Left ventricle myocardium superior (tissue), 1 donor: Measurements from ENCODE around the gene TMOD1. TPM values are rescaled to one million over a fixed set of nuclear protein-coding genes. Genes with fewer than 3 reads are reported as not detected.
A peak's percentile ranks its signal among the peaks of the same experiment; 100 is the strongest.

Experiments used
- ATAC-seq: fragments of 200-7000 bp; cut with Tn5 transposase; one replicate; pipeline ENCODE4 v1.9.1; 2020; ENCODE audit warnings: mild to moderate bottlenecking, moderate library complexity
- DNase-seq: peaks from one replicate; pipeline ENCODE4 v3.0.0-alpha.2; 2020
- intact Hi-C: fragments of 100-400 bp; cut with micrococcal nuclease; formaldehyde crosslinking; loops from one replicate; pipeline ENCODE4 v1.11.0; 2022
- total RNA-seq: library from RNA; stranded (reverse); fragmentation: NEBNext Ultra II Directional; extraction: Animal tissue kit (Norgen Biotek cat#: 25700); gene quantifications from one replicate; pipeline ENCODE4 v1.2.1, GENCODE V29; 2021
- donor health status: DM: no; HTN: yes; CAD: no; lungs with severe emphysema.

The TMOD1 gene
- total RNA-seq, 1 donor from 2014 or later, result 205 TPM

- intact Hi-C loops, result loop anchor here (10.0 kb wide), 1 partner anchor 56 kb away; the partner anchor contains the start of gene XPA
- ATAC-seq (no peak), DNase-seq (no peak)
Observed at GRCh38 chr9:97638666-97639065, 137.2 kb downstream of the TMOD1 start.

- ATAC-seq (peak; percentile 37), DNase-seq (no peak)
- intact Hi-C loops, result no loop called here
Observed at GRCh38 chr9:97640325-97640724, 138.9 kb downstream of the TMOD1 start.

- no peak for ATAC-seq
- DNase-seq, result no peak
- intact Hi-C loops, result no loop called here
Observed at GRCh38 chr9:97645720-97646119, 144.3 kb downstream of the TMOD1 start.

GRCh38 chr9:97647996-97648395 lies 146.5 kb downstream of the TMOD1 start:
- intact Hi-C loops, result no loop called here
- DNase-seq (no peak), ATAC-seq (no peak)

Other genes starting within 250 kb of the TMOD1 start
- 2.8 TPM for gene CCDC180, start 194.0 kb upstream of the TMOD1 start, total RNA-seq
- gene TDRD7, start 89.6 kb upstream of the TMOD1 start, total RNA-seq, result 8.8 TPM
- gene TSTD2, start 131.7 kb downstream of the TMOD1 start, total RNA-seq, result 25.9 TPM
- 21.4 TPM for gene NCBP1, start 132.2 kb downstream of the TMOD1 start, total RNA-seq
- gene XPA, start 195.7 kb downstream of the TMOD1 start, total RNA-seq, result 6.4 TPM